HEK293 (cell line): ENCODE measurements around the gene RBM14.

ENCODE experiments used
- EGR2 ChIP-seq: fragments of 450-650 bp; formaldehyde crosslinking; IDR thresholded peaks from 2 replicates; pipeline ENCODE4 v1.5.1; 2016; ENCODE audit warnings: low read depth, missing biosample characterization, missing genetic modification characterization
- GFI1B ChIP-seq: fragments of 450-650 bp; formaldehyde crosslinking; IDR thresholded peaks from 2 replicates; pipeline ENCODE4 v1.5.1; 2016; ENCODE audit warnings: missing biosample characterization, missing genetic modification characterization
- GLI4 ChIP-seq: fragments of 450-650 bp; formaldehyde crosslinking; IDR thresholded peaks from 2 replicates; pipeline ENCODE4 v1.5.1; 2016; ENCODE audit warnings: missing biosample characterization, missing genetic modification characterization
- HOXD13 ChIP-seq: sonication (generic); formaldehyde crosslinking; IDR thresholded peaks from 2 replicates; pipeline ENCODE4 v1.8.0; 2022; ENCODE audit warnings: missing genetic modification reagents, borderline replicate concordance
- INSM2 ChIP-seq: fragments of 450-650 bp; formaldehyde crosslinking; IDR thresholded peaks from 2 replicates; pipeline ENCODE4 v1.5.1; 2016; ENCODE audit warnings: missing biosample characterization, missing genetic modification characterization
- ZBTB44 ChIP-seq: fragments of 450-650 bp; IDR thresholded peaks from 2 replicates; pipeline ENCODE4 v1.5.1; 2018; ENCODE audit warnings: missing biosample characterization, mild to moderate bottlenecking, missing genetic modification characterization
- ZBTB48 ChIP-seq: fragments of 450-650 bp; formaldehyde crosslinking; IDR thresholded peaks from 2 replicates; pipeline ENCODE4 v1.5.1; 2016; ENCODE audit warnings: missing biosample characterization, missing genetic modification characterization
- ZBTB8A ChIP-seq: fragments of 450-650 bp; formaldehyde crosslinking; IDR thresholded peaks from 2 replicates; pipeline ENCODE4 v1.5.1; 2016; ENCODE audit warnings: missing biosample characterization, missing genetic modification characterization
- ZFP69B ChIP-seq: fragments of 450-650 bp; formaldehyde crosslinking; IDR thresholded peaks from 2 replicates; pipeline ENCODE4 v1.5.1; 2016; ENCODE audit warnings: missing biosample characterization, missing genetic modification characterization
- ZNF138 ChIP-seq: fragments of 450-650 bp; formaldehyde crosslinking; IDR thresholded peaks from 2 replicates; pipeline ENCODE4 v1.5.1; 2016; ENCODE audit warnings: missing biosample characterization, missing genetic modification characterization, borderline replicate concordance
- ZNF157 ChIP-seq: fragments of 450-650 bp; formaldehyde crosslinking; IDR thresholded peaks from 2 replicates; pipeline ENCODE4 v1.5.1; 2016; ENCODE audit warnings: missing biosample characterization, missing genetic modification characterization
- ZNF169 ChIP-seq: fragments of 450-650 bp; formaldehyde crosslinking; IDR thresholded peaks from 2 replicates; pipeline ENCODE4 v1.5.1; 2016; ENCODE audit warnings: missing biosample characterization, missing genetic modification characterization
- ZNF274 ChIP-seq, 2 experiments: fragments of 200-500 bp in 1 of 2; fragments of 450-650 bp in 1 of 2; sonication (Bioruptor generic) in 1 of 2; formaldehyde crosslinking in 1 of 2; IDR thresholded peaks; 2 replicates each; pipeline versions ENCODE4 v1.5.1 to v1.6.1; 2014 to 2016; ENCODE audit warnings: borderline replicate concordance in 1 of 2, inconsistent platforms in 1 of 2, low read length in 1 of 2, missing biosample characterization in 1 of 2, missing genetic modification characterization in 1 of 2
- ZNF280D ChIP-seq: fragments of 450-650 bp; formaldehyde crosslinking; IDR thresholded peaks from 2 replicates; pipeline ENCODE4 v1.5.1; 2016; ENCODE audit warnings: missing biosample characterization, missing genetic modification characterization
- ZNF292 ChIP-seq: fragments of 450-650 bp; formaldehyde crosslinking; IDR thresholded peaks from 2 replicates; pipeline ENCODE4 v1.5.1; 2016; ENCODE audit warnings: low read depth, missing biosample characterization, missing genetic modification characterization, borderline replicate concordance
- ZNF302 ChIP-seq: fragments of 450-650 bp; formaldehyde crosslinking; IDR thresholded peaks from 2 replicates; pipeline ENCODE4 v1.5.1; 2016; ENCODE audit warnings: missing biosample characterization, missing genetic modification characterization, low read depth
- ZNF416 ChIP-seq: fragments of 450-650 bp; formaldehyde crosslinking; IDR thresholded peaks from 2 replicates; pipeline ENCODE4 v1.5.1; 2016; ENCODE audit warnings: missing biosample characterization, missing genetic modification characterization
- ZNF544 ChIP-seq: fragments of 450-650 bp; formaldehyde crosslinking; IDR thresholded peaks from 2 replicates; pipeline ENCODE4 v1.5.0; 2017; ENCODE audit warnings: missing biosample characterization, missing genetic modification characterization
- ZNF571 ChIP-seq: fragments of 450-650 bp; formaldehyde crosslinking; IDR thresholded peaks from 2 replicates; pipeline ENCODE4 v1.5.0; 2017; ENCODE audit warnings: missing biosample characterization, missing genetic modification characterization
- ZNF596 ChIP-seq: fragments of 450-650 bp; IDR thresholded peaks from 2 replicates; pipeline ENCODE4 v1.5.0; 2018; ENCODE audit warnings: missing biosample characterization, mild to moderate bottlenecking, missing genetic modification characterization, moderate library complexity
- ZNF623 ChIP-seq: fragments of 450-650 bp; formaldehyde crosslinking; IDR thresholded peaks from 2 replicates; pipeline ENCODE4 v1.5.1; 2016; ENCODE audit warnings: missing biosample characterization, missing genetic modification characterization
- ZNF624 ChIP-seq: fragments of 450-650 bp; formaldehyde crosslinking; IDR thresholded peaks from 2 replicates; pipeline ENCODE4 v1.5.1; 2017; ENCODE audit warnings: missing biosample characterization, missing genetic modification characterization
- ZNF645 ChIP-seq: fragments of 450-650 bp; formaldehyde crosslinking; IDR thresholded peaks from 2 replicates; pipeline ENCODE4; 2016; ENCODE audit warnings: missing biosample characterization, missing genetic modification characterization
- ZNF654 ChIP-seq: fragments of 450-650 bp; formaldehyde crosslinking; IDR thresholded peaks from 2 replicates; pipeline ENCODE4 v1.5.1; 2016; ENCODE audit warnings: low read depth, missing biosample characterization, missing genetic modification characterization
- ZNF692 ChIP-seq: fragments of 450-650 bp; formaldehyde crosslinking; IDR thresholded peaks from 2 replicates; pipeline ENCODE4 v1.5.1; 2016; ENCODE audit warnings: missing biosample characterization, missing genetic modification characterization
- ZNF747 ChIP-seq: fragments of 450-650 bp; formaldehyde crosslinking; IDR thresholded peaks from 2 replicates; pipeline ENCODE4 v1.5.1; 2016; ENCODE audit warnings: missing biosample characterization, missing genetic modification characterization
- ZNF837 ChIP-seq: fragments of 450-650 bp; formaldehyde crosslinking; IDR thresholded peaks from 2 replicates; pipeline ENCODE4 v1.5.1; 2016; ENCODE audit warnings: missing biosample characterization, missing genetic modification characterization
- ZSCAN5A ChIP-seq: fragments of 450-650 bp; formaldehyde crosslinking; IDR thresholded peaks from 2 replicates; pipeline ENCODE4 v1.5.1; 2016; ENCODE audit warnings: missing biosample characterization, missing genetic modification characterization

Gene RBM14

GRCh38 chr11:66616379-66617154 is at the start of gene RBM14 (continued):
- no peak for TF ChIP-seq INSM2 (tag by site-specific recombination)
- no peak for TF ChIP-seq ZNF645 (tag by site-specific recombination)
- peak; percentile 65; the same call in 1 of the 2 replicates for TF ChIP-seq ZSCAN5A (tag by site-specific recombination)
- TF ChIP-seq ZBTB48 (tag by site-specific recombination), result no peak
- no peak for TF ChIP-seq ZNF624 (tag by site-specific recombination)
- TF ChIP-seq ZFP69B (tag by site-specific recombination), result no peak
- TF ChIP-seq ZNF292 (tag by site-specific recombination), result no peak
- TF ChIP-seq ZNF596 (tag by site-specific recombination), result no peak
- TF ChIP-seq HOXD13 (CRISPR knock-in tag), result no peak
- no peak for TF ChIP-seq ZNF169 (tag by site-specific recombination)
- no peak for TF ChIP-seq ZNF157 (tag by site-specific recombination)
- TF ChIP-seq ZNF416 (tag by site-specific recombination), result no peak
- TF ChIP-seq ZNF747 (tag by site-specific recombination), result no peak
- no peak; the same call in 1 of the 2 replicates for TF ChIP-seq ZNF692 (tag by site-specific recombination)
- no peak for TF ChIP-seq ZBTB44 (tag by site-specific recombination)
- no peak for TF ChIP-seq GFI1B (tag by site-specific recombination)
- no peak for TF ChIP-seq ZNF654
- peak; percentile 19; the same call in 1 of the 2 replicates for TF ChIP-seq EGR2 (tag by site-specific recombination)
- no peak for TF ChIP-seq ZNF138 (tag by site-specific recombination)
- no peak for TF ChIP-seq ZNF837 (tag by site-specific recombination)
- peak; percentile 42; the same call in 1 of the 2 replicates for TF ChIP-seq ZBTB8A (tag by site-specific recombination)
- no peak for TF ChIP-seq ZNF544 (tag by site-specific recombination)
- TF ChIP-seq ZNF280D, result no peak
- TF ChIP-seq ZNF302, result no peak
- TF ChIP-seq ZNF571 (tag by site-specific recombination), result no peak
- peak; percentile 33; the same call in 1 of the 2 replicates for TF ChIP-seq GLI4 (tag by site-specific recombination)
- TF ChIP-seq ZNF274 (IDR thresholded peaks at IDR 0.05; ENCODE audit: low read length), result no peak
- no peak for TF ChIP-seq ZNF274 (tag by site-specific recombination; IDR thresholded peaks at IDR 0.05; ENCODE audit: borderline replicate concordance)
- TF ChIP-seq ZNF623, result no peak
